Body of pancreas (tissue), 4 donors: ENCODE data around the gene SEZ6L2.

Source experiments
- POLR2A ChIP-seq, 3 donors: fragments of 450-650 bp; IDR thresholded peaks; one replicate each; pipeline ENCODE4 v1.6.1; 2016; ENCODE audit warnings: antibody characterized with exemption in 3 of 3, mild to moderate bottlenecking in 2 of 3
- TF ChIP-seq, protein P1 (sequence below), 7 experiments: fragments of 450-650 bp in 4 of 7; fragments of 200-600 bp in 3 of 7; sonication (generic) in 3 of 7; IDR thresholded peaks; one replicate each; pipeline ENCODE4 v1.5.1; 2016 to 2019; ENCODE audit warnings: antibody characterized with exemption in 7 of 7

DNA sequence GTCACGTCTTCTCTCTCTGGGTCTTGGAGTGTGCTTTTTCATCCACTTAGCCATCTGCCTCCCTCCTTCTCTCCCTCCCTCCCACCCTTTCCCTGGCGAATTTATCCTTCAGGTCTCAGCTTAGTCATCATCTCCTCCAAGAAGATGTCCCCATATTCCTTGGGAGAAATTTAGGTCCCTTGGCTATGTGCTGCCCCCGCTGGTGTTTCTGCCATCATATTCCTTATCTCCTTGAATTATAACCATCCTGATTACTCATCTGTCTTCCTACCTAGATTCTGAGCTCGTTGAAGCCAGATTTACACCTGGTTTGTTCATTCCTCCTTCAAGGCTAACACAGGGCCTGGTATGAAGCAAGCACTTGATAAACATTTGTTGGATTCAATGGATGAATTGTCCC lies 5.0 kb downstream of the SEZ6L2 start:
- TF ChIP-seq POLR2A (IDR thresholded peaks at IDR 0.05): no peak
- TF ChIP-seq, protein P1, sequence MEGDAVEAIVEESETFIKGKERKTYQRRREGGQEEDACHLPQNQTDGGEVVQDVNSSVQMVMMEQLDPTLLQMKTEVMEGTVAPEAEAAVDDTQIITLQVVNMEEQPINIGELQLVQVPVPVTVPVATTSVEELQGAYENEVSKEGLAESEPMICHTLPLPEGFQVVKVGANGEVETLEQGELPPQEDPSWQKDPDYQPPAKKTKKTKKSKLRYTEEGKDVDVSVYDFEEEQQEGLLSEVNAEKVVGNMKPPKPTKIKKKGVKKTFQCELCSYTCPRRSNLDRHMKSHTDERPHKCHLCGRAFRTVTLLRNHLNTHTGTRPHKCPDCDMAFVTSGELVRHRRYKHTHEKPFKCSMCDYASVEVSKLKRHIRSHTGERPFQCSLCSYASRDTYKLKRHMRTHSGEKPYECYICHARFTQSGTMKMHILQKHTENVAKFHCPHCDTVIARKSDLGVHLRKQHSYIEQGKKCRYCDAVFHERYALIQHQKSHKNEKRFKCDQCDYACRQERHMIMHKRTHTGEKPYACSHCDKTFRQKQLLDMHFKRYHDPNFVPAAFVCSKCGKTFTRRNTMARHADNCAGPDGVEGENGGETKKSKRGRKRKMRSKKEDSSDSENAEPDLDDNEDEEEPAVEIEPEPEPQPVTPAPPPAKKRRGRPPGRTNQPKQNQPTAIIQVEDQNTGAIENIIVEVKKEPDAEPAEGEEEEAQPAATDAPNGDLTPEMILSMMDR (IDR thresholded peaks at IDR 0.05): no peak
